Type B pancreatic cell (in vitro differentiated cells): ENCODE results near the gene ARHGEF12. TPM values are rescaled to one million over a fixed set of nuclear protein-coding genes. Genes with fewer than 3 reads are reported as not detected.

Experiments
- DNase-seq: peaks from one replicate; pipeline ENCODE4 v3.0.0; 2021; ENCODE audit warnings: mixed read lengths; ENCODE audit not compliant: unreplicated experiment; ENCODE audit errors: extremely low spot score
- H3K27ac Mint-ChIP-seq: 2 replicates; pipeline ENCODE4 v1.8.0; 2021; ENCODE audit warnings: mild to moderate bottlenecking, mixed read lengths
- H3K27me3 Mint-ChIP-seq: 2 replicates; pipeline ENCODE4 v1.8.0; 2021; ENCODE audit warnings: mixed read lengths
- H3K36me3 Mint-ChIP-seq: 2 replicates; pipeline ENCODE4 v1.8.0; 2021; ENCODE audit warnings: mixed read lengths
- H3K4me1 Mint-ChIP-seq: one replicate; pipeline ENCODE4 v1.8.0; 2021; ENCODE audit warnings: mixed read lengths; ENCODE audit not compliant: unreplicated experiment
- H3K4me3 Mint-ChIP-seq: 2 replicates; pipeline ENCODE4 v1.8.0; 2021; ENCODE audit warnings: mild to moderate bottlenecking, mixed read lengths
- H3K9me3 Mint-ChIP-seq: 2 replicates; pipeline ENCODE4 v1.8.0; 2021; ENCODE audit warnings: mixed read lengths
- total RNA-seq: library from RNA; stranded (reverse); gene quantifications from 2 replicates; pipeline ENCODE4 v1.2.1, GENCODE V29; 2021; ENCODE audit warnings: low replicate concordance
- TF ChIP-seq, protein P1 (sequence below): fragments of 200-600 bp; sonication (generic); conservative IDR thresholded peaks from 2 replicates; pipeline ENCODE4 v1.5.0; 2021; ENCODE audit warnings: antibody characterized with exemption, mild to moderate bottlenecking

ARHGEF12 gene
- total RNA-seq, 1 donor from 2014 or later = 73.8 TPM

DNA sequence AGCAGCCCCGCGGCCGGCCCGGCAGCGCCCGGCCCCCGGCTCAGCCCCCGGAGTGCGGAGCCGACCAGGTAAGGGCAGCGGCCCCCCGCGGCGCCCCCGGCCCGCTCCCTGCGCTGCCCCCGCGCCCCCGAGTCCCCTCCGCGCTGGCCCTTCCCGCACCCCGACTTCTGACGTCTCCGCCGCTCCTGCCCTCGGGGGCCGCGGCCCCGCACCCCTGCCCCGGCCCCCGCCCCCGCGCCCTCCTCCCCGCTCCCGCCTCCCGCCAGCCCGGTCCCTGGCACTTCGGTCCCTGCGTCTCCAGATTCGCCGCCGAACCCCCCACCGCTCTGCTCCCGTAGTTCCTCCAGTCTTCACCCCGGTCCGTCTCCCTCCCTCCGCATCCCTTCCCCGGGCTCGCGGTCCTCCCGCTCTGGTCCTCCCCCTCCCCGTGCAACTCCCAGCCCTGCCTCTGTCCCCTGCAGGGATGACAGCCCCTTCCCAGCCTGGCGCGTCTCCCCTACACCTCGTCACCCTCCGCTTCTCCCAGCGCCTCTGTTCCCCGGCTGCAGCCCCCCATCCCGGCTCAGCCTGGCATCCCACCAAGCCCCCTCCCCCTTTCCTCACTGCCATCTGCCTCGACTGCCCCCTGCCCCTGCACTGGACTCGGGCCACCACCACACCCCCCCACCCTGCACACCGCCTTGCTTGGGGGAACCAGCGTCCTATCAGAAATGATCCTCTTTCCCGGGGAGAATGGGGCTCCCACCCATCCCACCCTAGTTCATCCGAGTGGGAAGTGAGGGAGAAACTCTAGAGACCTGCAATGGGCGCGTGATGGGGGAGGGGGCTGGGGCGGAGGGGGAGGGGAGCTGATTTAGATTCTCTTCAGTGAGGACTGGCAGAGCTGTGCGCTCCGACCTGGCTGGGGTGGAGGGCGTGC is 175.9 kb downstream of the ARHGEF12 start:
- H3K27ac Mint-ChIP-seq = no peak overlapping the region
- TF ChIP-seq, protein P1, sequence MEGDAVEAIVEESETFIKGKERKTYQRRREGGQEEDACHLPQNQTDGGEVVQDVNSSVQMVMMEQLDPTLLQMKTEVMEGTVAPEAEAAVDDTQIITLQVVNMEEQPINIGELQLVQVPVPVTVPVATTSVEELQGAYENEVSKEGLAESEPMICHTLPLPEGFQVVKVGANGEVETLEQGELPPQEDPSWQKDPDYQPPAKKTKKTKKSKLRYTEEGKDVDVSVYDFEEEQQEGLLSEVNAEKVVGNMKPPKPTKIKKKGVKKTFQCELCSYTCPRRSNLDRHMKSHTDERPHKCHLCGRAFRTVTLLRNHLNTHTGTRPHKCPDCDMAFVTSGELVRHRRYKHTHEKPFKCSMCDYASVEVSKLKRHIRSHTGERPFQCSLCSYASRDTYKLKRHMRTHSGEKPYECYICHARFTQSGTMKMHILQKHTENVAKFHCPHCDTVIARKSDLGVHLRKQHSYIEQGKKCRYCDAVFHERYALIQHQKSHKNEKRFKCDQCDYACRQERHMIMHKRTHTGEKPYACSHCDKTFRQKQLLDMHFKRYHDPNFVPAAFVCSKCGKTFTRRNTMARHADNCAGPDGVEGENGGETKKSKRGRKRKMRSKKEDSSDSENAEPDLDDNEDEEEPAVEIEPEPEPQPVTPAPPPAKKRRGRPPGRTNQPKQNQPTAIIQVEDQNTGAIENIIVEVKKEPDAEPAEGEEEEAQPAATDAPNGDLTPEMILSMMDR = no peak
- H3K9me3 Mint-ChIP-seq = no peaks in the 10 kb centered on the region
- peaks cover 9% of the 10 kb centered on the region for H3K4me1 Mint-ChIP-seq
- peak; percentile 69 for DNase-seq
- H3K4me3 Mint-ChIP-seq = peak overlapping the region; percentile 60
- no peaks in the 10 kb centered on the region for H3K36me3 Mint-ChIP-seq
- peaks cover 72% of the 10 kb centered on the region for H3K27me3 Mint-ChIP-seq

DNA sequence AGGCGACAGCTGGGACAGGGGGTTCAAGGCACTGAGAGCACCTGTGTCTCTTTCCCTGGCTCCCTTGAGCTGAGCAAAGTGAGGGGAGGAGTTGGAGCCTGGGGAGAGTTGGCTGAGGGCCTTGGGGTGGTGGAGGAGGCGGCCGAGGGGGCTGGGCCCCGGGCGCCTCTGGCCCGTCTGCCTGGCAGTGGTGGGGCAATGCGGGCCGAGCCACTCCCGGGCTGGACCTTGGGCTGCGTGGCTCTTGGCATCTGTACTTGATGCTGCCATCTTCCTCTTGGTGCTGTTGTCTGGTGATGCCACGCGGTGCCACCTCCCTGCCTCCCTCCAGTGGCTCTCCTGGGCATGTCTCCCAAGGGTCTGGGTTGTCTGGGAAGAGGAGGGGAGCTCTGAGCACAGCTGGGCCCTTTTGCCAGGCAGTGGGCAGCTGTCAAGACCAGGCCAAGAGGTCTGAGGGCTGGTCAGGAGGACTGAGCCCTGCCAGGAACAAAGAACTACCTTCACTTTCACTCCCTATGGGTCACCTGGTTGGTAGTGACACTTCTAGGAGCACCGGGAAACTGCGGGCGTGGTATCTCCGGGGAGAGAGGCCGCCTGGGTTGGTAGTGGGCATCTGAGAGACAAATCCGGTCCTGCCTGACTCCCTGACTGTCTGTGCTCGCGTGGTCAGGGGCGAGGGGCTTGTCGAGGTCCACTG is 176.7 kb downstream of the ARHGEF12 start:
- Mint-ChIP-seq H3K9me3 (no peaks in the 10 kb centered on the region), H3K27me3 (peaks cover 75% of the 10 kb centered on the region), H3K27ac (no peak overlapping the region), H3K4me1 (peaks cover 9% of the 10 kb centered on the region), H3K4me3 (peak overlapping the region; percentile 82), H3K36me3 (no peaks in the 10 kb centered on the region)
- DNase-seq = peak; percentile 67
- TF ChIP-seq, protein P1 = no peak

DNA sequence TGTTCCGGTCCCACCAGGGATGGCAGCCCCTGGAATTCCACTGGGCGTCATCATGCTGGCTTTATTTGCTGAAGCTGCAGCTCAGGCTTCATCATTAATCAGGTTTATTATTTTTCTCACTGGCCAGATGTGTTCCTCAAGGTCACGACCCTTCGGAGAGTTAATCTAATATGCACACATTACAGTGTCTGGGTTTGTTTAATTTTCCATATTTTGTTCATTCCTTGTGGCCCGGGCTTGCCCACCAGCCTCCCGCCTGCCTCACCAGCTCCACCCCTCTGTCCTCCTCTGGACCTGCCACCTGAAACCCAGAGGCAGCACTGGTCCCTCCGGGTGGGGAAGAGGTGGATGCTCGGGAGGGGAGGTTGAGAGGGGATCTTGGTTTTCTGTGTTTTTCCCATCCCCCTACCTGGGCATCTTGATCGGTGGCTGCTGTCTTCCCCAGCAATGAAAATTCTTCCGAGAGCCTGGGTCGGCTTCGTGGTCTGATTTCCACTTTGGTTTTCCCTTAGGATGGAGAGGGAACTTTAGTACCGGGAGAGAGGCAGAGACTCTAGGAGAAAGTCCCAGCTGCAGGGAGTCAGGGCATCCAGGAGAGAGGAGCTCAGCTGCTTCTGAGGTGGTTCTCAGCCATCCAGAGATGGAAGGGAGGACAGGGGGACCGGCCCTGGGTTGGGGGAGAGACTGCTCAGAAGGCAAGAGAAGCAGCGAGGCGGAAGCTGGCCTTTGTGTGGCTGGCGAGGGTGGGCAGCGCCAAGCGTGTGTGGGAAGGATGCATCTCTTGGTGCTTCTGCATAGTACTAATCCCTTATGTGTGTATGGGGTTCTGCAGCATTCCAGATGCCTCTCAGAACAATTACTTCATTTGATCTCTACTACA is 177.5 kb downstream of the ARHGEF12 start:
- Mint-ChIP-seq H3K4me3 (peak overlapping the region; percentile 82), H3K36me3 (no peaks in the 10 kb centered on the region), H3K9me3 (no peaks in the 10 kb centered on the region), H3K27me3 (peaks cover 73% of the 10 kb centered on the region), H3K27ac (no peak overlapping the region), H3K4me1 (peaks cover 9% of the 10 kb centered on the region)
- peak; percentile 63 for DNase-seq
- TF ChIP-seq, protein P1 = no peak

DNA sequence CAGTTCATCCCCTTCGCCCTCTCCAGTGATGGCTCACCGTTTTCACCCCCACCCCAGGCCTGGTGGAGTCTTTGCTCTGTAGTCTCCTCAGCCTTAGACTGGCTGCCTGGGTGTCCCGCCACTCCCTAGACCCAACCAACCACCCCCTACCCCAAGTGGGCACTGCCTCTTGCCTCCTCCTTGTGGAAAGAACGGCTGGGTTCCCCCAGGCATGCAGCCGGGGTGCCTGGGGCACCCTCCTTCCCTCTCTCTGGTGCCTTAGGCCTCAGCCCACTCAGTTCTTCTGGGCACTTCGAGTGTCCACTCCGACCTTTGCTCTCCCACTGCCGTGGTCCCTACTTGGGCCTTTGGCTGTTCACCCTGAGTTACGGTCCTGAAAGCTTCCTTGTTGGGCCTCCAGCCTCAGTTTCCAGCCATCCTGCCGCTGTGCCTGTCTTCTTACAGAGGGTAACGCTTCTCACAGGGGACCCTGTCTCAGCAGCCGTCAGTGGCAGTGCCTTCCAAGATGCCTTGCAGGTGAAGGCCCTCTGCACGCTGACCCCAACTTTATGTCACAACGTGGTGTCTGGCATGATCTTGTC is 178.4 kb downstream of the ARHGEF12 start:
- peaks cover 65% of the 10 kb centered on the region for H3K27me3 Mint-ChIP-seq
- no peak overlapping the region for H3K4me3 Mint-ChIP-seq
- TF ChIP-seq, protein P1 = no peak
- no peak overlapping the region for H3K27ac Mint-ChIP-seq
- peaks cover 9% of the 10 kb centered on the region for H3K4me1 Mint-ChIP-seq
- DNase-seq = no peak
- H3K9me3 Mint-ChIP-seq = no peaks in the 10 kb centered on the region
- H3K36me3 Mint-ChIP-seq = no peaks in the 10 kb centered on the region

DNA sequence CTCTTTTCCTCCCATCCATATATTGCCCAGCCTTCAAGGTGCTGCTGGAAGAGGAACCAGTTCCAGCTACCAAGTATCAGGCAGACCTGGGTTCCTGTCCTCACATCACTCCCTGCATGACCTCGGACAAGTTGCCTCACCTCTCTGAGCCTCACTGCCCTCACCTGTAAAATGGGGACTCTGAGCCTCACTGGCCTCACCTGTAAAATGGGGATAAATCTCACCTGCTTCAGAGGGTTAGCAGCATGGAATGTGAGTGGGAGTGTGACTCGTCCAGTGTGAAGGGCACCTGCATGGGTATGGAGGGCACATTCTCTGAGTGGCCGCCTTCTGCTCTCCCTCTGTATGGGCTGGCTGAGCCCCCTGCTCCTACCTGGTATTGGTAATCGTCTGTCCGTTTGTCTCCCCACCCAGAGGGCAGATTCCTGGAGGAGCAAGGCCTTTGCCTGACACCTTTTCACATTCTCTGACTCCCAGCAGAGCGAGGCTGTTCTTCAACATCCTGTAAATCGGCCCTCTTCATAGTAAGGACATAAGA is 179.0 kb downstream of the ARHGEF12 start:
- peak overlapping the region; percentile 66 for H3K4me3 Mint-ChIP-seq
- no peaks in the 10 kb centered on the region for H3K36me3 Mint-ChIP-seq
- peaks cover 59% of the 10 kb centered on the region for H3K27me3 Mint-ChIP-seq
- H3K27ac Mint-ChIP-seq = no peak overlapping the region
- DNase-seq = no peak
- H3K9me3 Mint-ChIP-seq = no peaks in the 10 kb centered on the region
- H3K4me1 Mint-ChIP-seq = peaks cover 9% of the 10 kb centered on the region
- TF ChIP-seq, protein P1 = no peak
